Spinal cord (tissue), 10 donors: Measurements from ENCODE around the gene SNTB2. TPM values are rescaled to one million over a fixed set of nuclear protein-coding genes. Genes with fewer than 3 reads are reported as not detected.
"Not testable (repeated sequence)": the region's sequence is repeated elsewhere in the genome, so short reads cannot be mapped to it uniquely, and the experiment has no call there.

ENCODE experiments used
- DNase-seq, 6 donors: peaks; one replicate each; pipeline versions ENCODE4 v3.0.0 to v3.0.0-alpha.2; 2013 to 2015; ENCODE audit warnings: low spot score in 6 of 6, low read depth in 4 of 6
- H3K27ac ChIP-seq: one replicate; pipeline ENCODE4 v1.5.1; 2013; ENCODE audit warnings: low read depth, low read length, control low read depth
- H3K27me3 ChIP-seq: one replicate; pipeline ENCODE4 v1.6.1; 2013; ENCODE audit warnings: low read length; ENCODE audit not compliant: control insufficient read depth, insufficient read depth
- H3K36me3 ChIP-seq: one replicate; pipeline ENCODE4 v1.6.1; 2013; ENCODE audit warnings: low read length; ENCODE audit not compliant: control insufficient read depth, insufficient read depth
- H3K4me1 ChIP-seq: one replicate; pipeline ENCODE4 v1.6.1; 2013; ENCODE audit warnings: low read length; ENCODE audit not compliant: control insufficient read depth, insufficient read depth
- H3K4me3 ChIP-seq: one replicate; pipeline ENCODE4 v1.5.1; 2013; ENCODE audit warnings: low read depth, low read length, control low read depth
- H3K9me3 ChIP-seq: one replicate; pipeline ENCODE4 v1.6.1; 2013; ENCODE audit warnings: low read length; ENCODE audit not compliant: control insufficient read depth, insufficient read depth
- WGBS: methylation state at CpG from one replicate; pipeline ENCODE4 v1.1.5; 2013; ENCODE audit warnings: missing lambda C conversion rate; ENCODE audit not compliant: insufficient coverage; 5-methylcytosine and 5-hydroxymethylcytosine counted together
- polyA plus RNA-seq, 2 donors: library from polyadenylated mRNA; unstranded; fragments of 120-200 nt; gene quantifications; one replicate each; pipeline ENCODE4 v1.2.1, GENCODE V29; 2013; ENCODE audit not compliant: insufficient read length in 2 of 2
- total RNA-seq, 2 donors: library from RNA; depleted of rRNA in 1 of 2; stranded (reverse); fragments of 120-200 nt in 1 of 2; fragments of >200 nt in 1 of 2; gene quantifications; one replicate each; pipeline versions ENCODE4 v1.2.3 to v1.2.4, GENCODE V29; 2013 to 2014
- donor health status: healthy.

Gene SNTB2
- total and polyA plus RNA-seq, 4 donors = 6.6 to 20.8 (median 15.6) TPM

DNA sequence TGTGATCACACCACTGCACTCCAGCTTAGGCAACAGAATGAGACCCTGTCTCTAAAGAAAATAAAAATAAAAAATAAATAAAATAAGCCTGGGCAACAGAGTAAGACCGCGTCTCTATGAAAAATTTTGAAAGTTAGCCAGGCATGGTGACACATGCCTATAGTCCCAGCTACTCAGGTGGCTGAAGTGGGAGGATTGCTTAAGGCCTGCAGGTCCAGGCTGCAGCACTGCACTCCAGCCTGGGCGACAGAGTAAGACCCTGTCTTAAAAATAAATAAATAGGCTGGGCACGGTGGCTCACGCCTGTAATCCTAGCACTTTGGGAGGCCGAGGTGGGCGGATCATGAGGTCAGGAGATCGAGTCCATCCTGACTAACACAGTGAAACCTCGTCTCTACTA, 104.7 kb downstream of the SNTB2 start:
- not testable (repeated sequence) for DNase-seq, H3K27me3 ChIP-seq, H3K4me3 ChIP-seq, H3K27ac ChIP-seq, H3K4me1 ChIP-seq, H3K9me3 ChIP-seq, H3K36me3 ChIP-seq
- 96% methylated on average over 5 of the region's 9 CpGs for WGBS

DNA sequence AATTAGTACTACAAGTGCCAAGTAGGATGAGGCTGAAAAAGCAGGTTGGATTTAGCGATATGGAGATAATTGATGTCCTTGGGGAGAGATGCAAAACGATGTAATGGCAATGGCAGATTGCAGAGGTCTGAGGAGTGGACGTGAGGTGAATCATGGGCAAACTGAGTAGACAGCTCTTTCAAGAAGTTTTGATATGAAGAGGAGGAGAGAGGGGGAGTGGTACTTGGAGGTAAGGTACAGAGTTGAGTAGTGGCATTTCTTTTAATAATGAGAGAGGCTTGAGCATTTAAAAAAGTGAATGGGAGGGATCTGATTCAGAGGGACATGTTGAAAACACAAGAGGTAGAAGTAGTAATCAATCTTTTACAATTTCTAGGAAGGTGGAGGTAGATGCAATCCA, 106.4 kb downstream of the SNTB2 start:
- DNase-seq = peak in 1 of 6 donors; percentile 5
- Histone ChIP-seq H3K27ac (no peak overlapping the region), H3K36me3 (no peaks in the 10 kb centered on the region), H3K9me3 (no peaks in the 10 kb centered on the region), H3K4me1 (no peaks in the 10 kb centered on the region), H3K4me3 (no peak overlapping the region), H3K27me3 (no peaks in the 10 kb centered on the region)
- 53% methylated on average over 3 of the region's 3 CpGs for WGBS

DNA sequence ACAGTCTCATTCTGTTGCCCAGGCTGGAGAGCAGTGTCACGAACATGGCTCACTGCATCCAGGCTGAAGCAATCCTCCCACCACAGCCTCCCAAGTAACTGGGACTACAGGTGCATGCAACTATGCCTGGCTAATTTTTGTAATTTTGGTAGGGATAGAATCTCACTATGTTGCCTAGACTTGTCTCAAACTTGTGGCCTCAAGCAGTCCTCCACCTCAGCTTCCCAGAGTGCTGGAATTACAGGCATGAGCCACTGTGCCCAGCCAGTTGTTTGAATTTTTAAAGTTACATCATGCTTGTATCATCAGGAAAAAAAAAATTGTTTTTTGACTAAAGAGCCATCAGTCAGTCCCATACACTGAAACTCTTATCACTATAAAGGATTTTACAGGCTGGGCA, 107.1 kb downstream of the SNTB2 start:
- no peak overlapping the region for H3K27ac ChIP-seq
- no peak for DNase-seq
- no CpG with 5 or more reads among the region's 1 CpG for WGBS

DNA sequence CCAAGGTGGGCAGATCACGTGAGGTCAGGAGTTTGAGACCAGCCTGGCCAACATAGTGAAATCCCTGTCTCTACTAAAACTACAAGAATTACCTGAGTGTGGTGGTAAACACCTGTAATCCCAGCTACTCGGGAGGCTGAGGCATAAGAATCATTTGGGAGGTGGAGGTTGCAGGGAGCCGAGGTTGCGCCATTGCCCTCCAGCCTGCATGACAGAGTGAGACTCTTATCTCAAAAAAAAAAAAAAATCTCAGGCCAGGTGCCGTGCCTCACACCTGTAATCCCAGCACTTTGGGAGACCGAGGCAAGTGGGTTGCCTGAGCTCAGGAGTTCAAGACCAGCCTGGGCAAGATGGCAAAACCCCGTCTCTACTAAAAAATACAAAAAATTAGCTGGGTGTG, 109.8 kb downstream of the SNTB2 start:
- not testable (repeated sequence) for H3K4me1 ChIP-seq, H3K4me3 ChIP-seq, H3K9me3 ChIP-seq, H3K27me3 ChIP-seq, DNase-seq, H3K27ac ChIP-seq
- 100% methylated on average over 2 of the region's 7 CpGs for WGBS
- H3K36me3 ChIP-seq = peaks cover 10% of the 10 kb centered on the region

More for the DNA sequence above, 107.1 kb downstream of the SNTB2 start:
- Histone ChIP-seq H3K9me3 (no peaks in the 10 kb centered on the region), H3K27me3 (no peaks in the 10 kb centered on the region), H3K4me3 (no peak overlapping the region), H3K4me1 (no peaks in the 10 kb centered on the region), H3K36me3 (peaks cover 2% of the 10 kb centered on the region)

DNA sequence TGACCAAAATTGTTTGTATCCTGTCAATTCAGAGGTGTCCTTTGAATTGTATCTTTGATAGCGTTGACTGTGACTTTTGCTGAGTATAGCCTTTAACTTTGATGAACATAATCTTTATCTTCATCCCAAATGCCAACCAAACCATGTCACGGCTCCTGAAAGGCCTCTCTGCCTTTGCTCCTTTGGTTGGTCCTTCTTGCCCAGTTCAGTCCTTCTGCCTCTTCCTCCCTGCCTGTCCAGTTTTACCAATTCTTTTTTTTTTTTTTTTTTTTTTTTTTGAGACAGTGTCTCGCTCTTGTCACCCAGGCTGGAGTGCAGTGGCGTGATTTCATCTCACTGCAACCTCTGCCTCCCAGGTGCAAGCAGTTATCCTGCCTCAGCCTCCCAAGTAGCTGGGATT, 111.3 kb downstream of the SNTB2 start:
- H3K4me1 ChIP-seq = no peaks in the 10 kb centered on the region
- H3K9me3 ChIP-seq = no peaks in the 10 kb centered on the region
- no peaks in the 10 kb centered on the region for H3K27me3 ChIP-seq
- H3K27ac ChIP-seq = no peak overlapping the region
- H3K4me3 ChIP-seq = no peak overlapping the region
- DNase-seq = no peak
- peaks cover 10% of the 10 kb centered on the region for H3K36me3 ChIP-seq
- 86% methylated on average over 1 of the region's 4 CpGs for WGBS

DNA sequence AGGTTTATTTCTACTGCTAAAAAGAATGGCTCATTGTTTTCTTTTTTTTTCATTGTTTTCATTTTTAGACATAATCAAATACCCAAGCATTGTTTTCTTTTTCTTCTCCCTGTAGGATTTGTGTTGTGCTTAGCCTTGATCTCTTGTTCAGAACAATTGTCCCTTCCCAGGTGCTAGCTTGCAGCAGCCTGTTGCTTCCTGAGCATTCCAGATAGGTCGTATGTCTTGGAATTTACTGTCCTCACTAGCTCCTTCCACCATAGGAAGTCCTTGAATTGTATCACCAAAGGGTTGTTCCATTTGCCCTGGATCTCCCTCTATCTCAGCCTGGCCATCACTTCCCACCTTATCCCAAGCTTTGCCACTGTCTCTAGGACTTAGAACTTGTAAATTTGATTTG, 114.2 kb downstream of the SNTB2 start:
- Histone ChIP-seq H3K9me3 (no peaks in the 10 kb centered on the region), H3K36me3 (peaks cover 13% of the 10 kb centered on the region), H3K27ac (no peak overlapping the region), H3K4me1 (no peaks in the 10 kb centered on the region), H3K4me3 (no peak overlapping the region), H3K27me3 (no peaks in the 10 kb centered on the region)
- 78% methylated on average over 1 of the region's 1 CpG for WGBS
- DNase-seq = no peak

DNA sequence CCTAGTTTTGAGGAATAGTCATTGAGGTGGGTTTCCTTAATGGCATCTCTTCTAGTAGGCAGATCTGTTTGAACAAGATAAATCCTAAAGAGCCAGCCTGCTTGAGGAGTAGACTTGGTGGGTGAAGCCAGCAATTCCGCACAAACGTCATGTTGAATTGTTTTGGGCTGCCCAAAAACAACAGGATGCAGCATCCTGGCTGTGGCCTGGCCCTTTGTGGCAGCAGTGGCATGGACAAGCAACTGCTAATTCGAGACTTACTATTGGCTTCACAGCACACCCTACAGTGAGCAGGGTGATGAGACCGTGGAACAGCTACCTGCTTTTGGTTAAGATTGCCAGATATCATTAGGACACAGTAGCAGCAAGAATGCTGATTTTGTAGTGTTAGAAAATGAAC, 114.9 kb downstream of the SNTB2 start:
- Histone ChIP-seq H3K4me1 (no peaks in the 10 kb centered on the region), H3K27me3 (no peaks in the 10 kb centered on the region), H3K36me3 (peaks cover 13% of the 10 kb centered on the region), H3K9me3 (no peaks in the 10 kb centered on the region), H3K4me3 (no peak overlapping the region), H3K27ac (no peak overlapping the region)
- WGBS = 88% methylated on average over 3 of the region's 4 CpGs
- no peak for DNase-seq

DNA sequence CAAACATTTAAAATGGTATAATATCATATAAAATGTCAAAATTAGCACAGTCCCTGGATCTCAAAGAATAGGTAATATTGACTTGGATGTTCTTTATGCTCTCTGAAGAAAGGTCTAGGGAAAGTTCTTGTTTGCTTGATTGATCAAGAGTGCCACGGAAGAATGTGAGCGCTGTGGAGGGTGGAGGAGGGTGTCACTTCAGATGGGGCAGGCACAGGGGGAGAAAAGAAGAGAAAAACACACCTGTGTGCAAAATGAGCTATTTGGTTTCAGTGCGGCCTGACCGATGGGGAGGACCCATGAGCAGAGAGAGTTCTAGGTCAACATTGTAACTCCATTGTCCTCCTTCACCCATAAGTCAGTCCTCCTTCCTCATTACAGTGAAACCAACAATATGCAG, 115.3 kb downstream of the SNTB2 start:
- no peak for DNase-seq
- peaks cover 13% of the 10 kb centered on the region for H3K36me3 ChIP-seq
- no peak overlapping the region for H3K27ac ChIP-seq
- WGBS = 88% methylated on average over 2 of the region's 4 CpGs
- no peak overlapping the region for H3K4me3 ChIP-seq
- H3K4me1 ChIP-seq = no peaks in the 10 kb centered on the region
- no peaks in the 10 kb centered on the region for H3K27me3 ChIP-seq
- H3K9me3 ChIP-seq = no peaks in the 10 kb centered on the region

DNA sequence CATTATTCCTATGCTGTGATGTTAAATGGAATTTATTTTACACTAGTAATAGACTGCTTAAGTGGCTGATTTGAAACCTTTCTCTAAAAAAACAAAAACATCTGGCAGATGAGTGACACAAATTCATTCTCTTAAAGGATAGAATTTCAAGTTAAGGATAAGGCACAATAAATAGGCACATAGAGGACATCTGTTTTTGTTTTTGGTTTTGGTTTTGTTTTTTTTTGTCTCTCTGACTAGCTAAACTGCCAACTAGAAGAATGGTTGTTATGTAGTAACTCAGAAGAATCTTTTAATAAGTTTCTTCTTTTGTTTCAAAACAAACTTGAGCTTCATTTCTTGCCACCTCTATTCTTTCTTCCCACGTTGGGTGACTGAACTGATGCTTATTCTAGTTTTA, 119.1 kb downstream of the SNTB2 start:
- Histone ChIP-seq H3K27me3 (no peaks in the 10 kb centered on the region), H3K9me3 (no peaks in the 10 kb centered on the region), H3K27ac (no peak overlapping the region), H3K4me1 (peaks cover 15% of the 10 kb centered on the region), H3K36me3 (peaks cover 2% of the 10 kb centered on the region), H3K4me3 (no peak overlapping the region)
- WGBS = no CpG with 5 or more reads among the region's 1 CpG
- no peak for DNase-seq

DNA sequence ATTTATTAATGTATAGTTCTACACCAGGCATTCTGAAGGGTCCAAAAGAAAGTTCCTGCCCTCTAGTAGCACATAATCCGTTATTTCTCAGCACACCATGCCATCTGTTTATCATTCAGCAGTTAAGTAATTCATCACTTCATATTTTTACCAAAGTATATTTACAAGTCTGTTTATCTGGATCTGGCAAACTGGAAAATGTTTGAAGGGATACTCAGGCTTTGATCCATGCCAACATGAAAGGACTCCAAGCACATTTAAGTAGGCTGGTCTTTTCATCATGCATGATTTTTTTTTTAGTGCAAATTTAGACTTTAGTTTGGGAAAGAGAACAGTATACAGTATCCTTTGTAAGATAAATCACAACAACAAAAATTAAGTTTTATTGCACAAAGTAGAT, 120.1 kb downstream of the SNTB2 start:
- Histone ChIP-seq H3K27ac (no peak overlapping the region), H3K36me3 (peaks cover 2% of the 10 kb centered on the region)
- no CpG with 5 or more reads among the region's 1 CpG for WGBS

More for the DNA sequence above, 120.1 kb downstream of the SNTB2 start:
- Histone ChIP-seq H3K9me3 (no peaks in the 10 kb centered on the region), H3K4me1 (peaks cover 19% of the 10 kb centered on the region), H3K27me3 (no peaks in the 10 kb centered on the region), H3K4me3 (no peak overlapping the region)
- no peak for DNase-seq
